Vagina (tissue), 2 donors: ENCODE results near the gene CFAP97D1. TPM values are rescaled to one million over a fixed set of nuclear protein-coding genes. Genes with fewer than 3 reads are reported as not detected.
A peak's percentile ranks its signal among the peaks of the same experiment; 100 is the strongest.
"Not testable (repeated sequence)": the region's sequence is repeated elsewhere in the genome, so short reads cannot be mapped to it uniquely, and the experiment has no call there.

Experiments used
- DNase-seq, 2 donors: peaks; one replicate each; pipeline ENCODE4 v3.0.0-alpha.2; 2017; ENCODE audit errors: extremely low spot score in 2 of 2
- H3K27ac ChIP-seq: fragments of 200-600 bp; sonication (generic); one replicate; pipeline ENCODE4 v1.5.1; 2019
- H3K27me3 ChIP-seq: fragments of 200-600 bp; sonication (generic); one replicate; pipeline ENCODE4 v1.5.1; 2019
- H3K36me3 ChIP-seq, 2 donors: fragments of 200-600 bp; sonication (generic); one replicate each; pipeline ENCODE4 v1.5.1; 2017 to 2019
- H3K4me1 ChIP-seq: fragments of 200-600 bp; sonication (generic); one replicate; pipeline ENCODE4 v1.5.1; 2019
- H3K4me3 ChIP-seq, 2 donors: fragments of 200-600 bp; sonication (generic); 1 replicate in 1 of 2; 2 replicates in 1 of 2; pipeline ENCODE4 v1.5.1; 2016 to 2019
- H3K9me3 ChIP-seq: fragments of 200-600 bp; sonication (generic); one replicate; pipeline ENCODE4 v1.5.1; 2019
- POLR2A ChIP-seq, 2 donors: fragments of 450-650 bp; IDR thresholded peaks; one replicate each; pipeline ENCODE4 v1.6.1; 2017; ENCODE audit warnings: antibody characterized with exemption in 2 of 2, mild to moderate bottlenecking in 2 of 2, moderate library complexity in 2 of 2
- POLR2AphosphoS5 ChIP-seq, 2 donors: sonication (generic); formaldehyde crosslinking; IDR thresholded peaks; one replicate each; pipeline ENCODE4 v1.9.0; 2017; ENCODE audit warnings: antibody characterized with exemption in 2 of 2, mild to moderate bottlenecking in 2 of 2, low read depth in 1 of 2; ENCODE audit not compliant: insufficient read depth in 1 of 2
- intact Hi-C: fragments of 100-400 bp; cut with DNase I; formaldehyde crosslinking; loops from one replicate; pipeline ENCODE4 v1.15.1; 2023
- total RNA-seq: library from RNA; depleted of rRNA; stranded (reverse); fragments of >200 nt; gene quantifications from one replicate; pipeline ENCODE4 v1.2.3, GENCODE V29; 2016
- TF ChIP-seq, protein P1 (sequence below), 3 experiments: fragments of 450-650 bp in 2 of 3; fragments of 200-600 bp in 1 of 3; sonication (generic) in 1 of 3; IDR thresholded peaks; one replicate each; pipeline ENCODE4 v1.5.1; 2017 to 2019; ENCODE audit warnings: antibody characterized with exemption in 3 of 3, mild to moderate bottlenecking in 2 of 3, moderate library complexity in 2 of 3

The CFAP97D1 gene
- total RNA-seq, 1 donor from 2014 or later, result not detected

DNA sequence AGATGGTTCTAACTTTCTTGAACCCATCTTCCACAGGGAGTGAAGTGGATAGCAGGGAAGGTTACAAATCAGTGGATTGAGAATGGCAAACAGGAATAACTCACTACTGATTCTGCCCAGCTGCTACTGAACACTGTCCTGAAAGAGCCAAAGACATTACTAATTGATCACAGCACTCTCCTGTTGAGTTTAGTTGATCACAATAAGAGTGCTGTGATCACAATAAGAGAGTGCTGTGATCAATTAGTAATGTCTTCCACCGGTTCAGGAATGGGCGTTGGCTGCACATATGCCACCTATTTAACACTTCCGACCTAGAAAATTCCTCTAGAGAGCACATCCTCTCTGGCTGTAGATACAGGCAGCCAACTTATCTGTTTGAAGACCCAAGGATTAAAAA lies 11.4 kb downstream of the CFAP97D1 start:
- intact Hi-C loops, result no loop called here
- TF ChIP-seq, protein P1, sequence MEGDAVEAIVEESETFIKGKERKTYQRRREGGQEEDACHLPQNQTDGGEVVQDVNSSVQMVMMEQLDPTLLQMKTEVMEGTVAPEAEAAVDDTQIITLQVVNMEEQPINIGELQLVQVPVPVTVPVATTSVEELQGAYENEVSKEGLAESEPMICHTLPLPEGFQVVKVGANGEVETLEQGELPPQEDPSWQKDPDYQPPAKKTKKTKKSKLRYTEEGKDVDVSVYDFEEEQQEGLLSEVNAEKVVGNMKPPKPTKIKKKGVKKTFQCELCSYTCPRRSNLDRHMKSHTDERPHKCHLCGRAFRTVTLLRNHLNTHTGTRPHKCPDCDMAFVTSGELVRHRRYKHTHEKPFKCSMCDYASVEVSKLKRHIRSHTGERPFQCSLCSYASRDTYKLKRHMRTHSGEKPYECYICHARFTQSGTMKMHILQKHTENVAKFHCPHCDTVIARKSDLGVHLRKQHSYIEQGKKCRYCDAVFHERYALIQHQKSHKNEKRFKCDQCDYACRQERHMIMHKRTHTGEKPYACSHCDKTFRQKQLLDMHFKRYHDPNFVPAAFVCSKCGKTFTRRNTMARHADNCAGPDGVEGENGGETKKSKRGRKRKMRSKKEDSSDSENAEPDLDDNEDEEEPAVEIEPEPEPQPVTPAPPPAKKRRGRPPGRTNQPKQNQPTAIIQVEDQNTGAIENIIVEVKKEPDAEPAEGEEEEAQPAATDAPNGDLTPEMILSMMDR (IDR thresholded peaks at IDR 0.05), result no peak
- TF ChIP-seq POLR2A (IDR thresholded peaks at IDR 0.05) (no peak), POLR2AphosphoS5 (IDR thresholded peaks at IDR 0.05; ENCODE audit: insufficient read depth in 1 of 2, low read depth in 1 of 2) (peak in 1 of 2 donors; percentile 10)

DNA sequence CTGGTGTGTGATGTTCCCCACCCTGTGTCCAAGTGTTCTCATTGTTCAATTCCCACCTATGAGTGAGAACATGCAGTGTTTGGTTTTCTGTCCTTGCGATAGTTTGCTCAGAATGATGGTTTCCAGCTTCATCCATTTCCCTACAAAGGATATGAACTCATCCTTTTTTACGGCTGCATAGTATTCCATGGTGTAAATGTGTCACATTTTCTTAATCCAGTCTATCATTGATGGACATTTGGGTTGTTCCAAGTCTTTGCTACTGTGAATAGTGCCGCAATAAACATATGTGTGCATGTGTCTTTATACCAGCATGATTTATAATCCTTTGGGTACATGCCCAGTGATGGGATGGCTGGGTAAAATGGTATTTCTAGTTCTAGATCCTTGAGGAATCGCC lies 12.4 kb downstream of the CFAP97D1 start:
- H3K9me3 ChIP-seq, DNase-seq, H3K4me1 ChIP-seq, H3K36me3 ChIP-seq, H3K4me3 ChIP-seq, H3K27ac ChIP-seq, intact Hi-C loops, H3K27me3 ChIP-seq: not testable (repeated sequence)

More for the DNA sequence above, 11.4 kb downstream of the CFAP97D1 start:
- H3K36me3 ChIP-seq, result no peaks in the 10 kb centered on the region
- no peaks in the 10 kb centered on the region for H3K27me3 ChIP-seq
- no peak overlapping the region for H3K4me3 ChIP-seq
- peak in 1 of 2 donors; percentile 6 for DNase-seq
- no peaks in the 10 kb centered on the region for H3K4me1 ChIP-seq
- H3K27ac ChIP-seq, result no peak overlapping the region
- no peaks in the 10 kb centered on the region for H3K9me3 ChIP-seq

DNA sequence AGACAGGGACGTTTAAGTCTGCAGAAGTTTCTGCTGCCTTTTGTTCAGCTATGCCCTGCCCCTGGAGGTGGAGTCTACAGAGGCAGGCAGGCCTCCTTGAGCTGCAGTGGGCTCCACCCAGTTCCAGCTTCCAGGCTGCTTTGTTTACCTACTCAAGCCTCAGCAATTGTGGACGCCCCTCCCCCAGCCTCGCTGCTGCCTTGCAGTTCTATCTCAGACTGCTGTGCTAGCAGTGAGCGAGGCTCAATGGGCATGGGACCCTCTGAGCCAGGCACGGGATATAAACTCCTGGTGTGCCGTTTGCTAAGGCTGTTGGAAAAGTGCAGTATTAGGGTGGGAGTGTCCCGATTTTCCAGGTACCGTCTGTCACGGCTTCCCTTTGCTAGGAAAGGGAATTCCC lies 17.8 kb downstream of the CFAP97D1 start:
- H3K27me3 ChIP-seq, result not testable (repeated sequence)

DNA sequence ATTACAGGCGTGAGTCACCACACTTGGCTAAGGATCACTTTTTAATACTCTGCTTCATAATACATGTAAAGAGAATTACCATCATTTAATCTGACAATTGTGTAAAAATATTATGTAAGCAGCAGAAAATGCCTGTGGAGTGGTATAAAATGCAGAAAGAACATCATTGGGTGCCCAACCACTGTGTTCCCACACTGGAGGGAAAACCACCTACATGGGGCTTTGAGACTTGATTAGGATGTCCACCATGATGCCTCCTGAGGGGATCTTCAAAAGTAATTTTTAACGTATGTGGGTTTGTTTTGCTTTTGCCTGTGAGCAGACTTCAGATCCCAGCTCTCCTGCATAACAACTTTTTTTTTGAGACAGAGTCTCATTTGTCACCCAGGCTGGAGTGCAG lies 18.8 kb downstream of the CFAP97D1 start:
- intact Hi-C loops, result no loop called here
- Histone ChIP-seq H3K27me3 (no peaks in the 10 kb centered on the region), H3K9me3 (no peaks in the 10 kb centered on the region), H3K27ac (no peak overlapping the region), H3K36me3 (no peaks in the 10 kb centered on the region), H3K4me3 (no peak overlapping the region), H3K4me1 (no peaks in the 10 kb centered on the region)
- peak in 1 of 2 donors; percentile 16 for DNase-seq
- TF ChIP-seq, protein P1 (IDR thresholded peaks at IDR 0.05), result no peak
- no peak for TF ChIP-seq POLR2AphosphoS5 (IDR thresholded peaks at IDR 0.05; ENCODE audit: insufficient read depth in 1 of 2, low read depth in 1 of 2)

More for the DNA sequence above, 17.8 kb downstream of the CFAP97D1 start:
- DNase-seq, H3K4me3 ChIP-seq, intact Hi-C loops, H3K4me1 ChIP-seq, H3K36me3 ChIP-seq, H3K27ac ChIP-seq, H3K9me3 ChIP-seq: not testable (repeated sequence)

DNA sequence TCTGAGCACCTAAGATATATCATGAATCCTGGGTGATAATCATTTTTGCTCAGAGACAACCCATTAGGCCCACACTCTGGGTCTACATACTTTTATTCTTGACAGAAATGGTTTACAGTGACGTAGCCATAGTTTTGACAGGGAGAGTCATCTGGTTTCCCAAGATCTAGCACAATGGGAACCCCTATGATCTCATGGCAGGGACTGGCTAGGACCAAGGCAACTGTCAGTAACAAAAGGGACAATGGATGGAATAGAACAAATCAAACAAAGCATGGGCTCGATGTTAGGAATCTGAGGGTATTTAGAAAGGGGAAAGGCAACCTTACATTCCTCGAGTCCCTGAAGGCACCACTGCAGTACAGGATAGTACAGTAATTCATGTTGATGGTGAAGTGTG lies 20.5 kb downstream of the CFAP97D1 start:
- Histone ChIP-seq H3K4me1 (no peaks in the 10 kb centered on the region), H3K36me3 (no peaks in the 10 kb centered on the region), H3K9me3 (no peaks in the 10 kb centered on the region), H3K4me3 (no peak overlapping the region), H3K27me3 (no peaks in the 10 kb centered on the region), H3K27ac (no peak overlapping the region)
- TF ChIP-seq POLR2AphosphoS5 (IDR thresholded peaks at IDR 0.05; ENCODE audit: insufficient read depth in 1 of 2, low read depth in 1 of 2) (no peak), POLR2A (IDR thresholded peaks at IDR 0.05) (no peak)
- TF ChIP-seq, protein P1 (IDR thresholded peaks at IDR 0.05), result no peak
- intact Hi-C loops, result no loop called here
- DNase-seq, result peak in 1 of 2 donors; percentile 16

DNA sequence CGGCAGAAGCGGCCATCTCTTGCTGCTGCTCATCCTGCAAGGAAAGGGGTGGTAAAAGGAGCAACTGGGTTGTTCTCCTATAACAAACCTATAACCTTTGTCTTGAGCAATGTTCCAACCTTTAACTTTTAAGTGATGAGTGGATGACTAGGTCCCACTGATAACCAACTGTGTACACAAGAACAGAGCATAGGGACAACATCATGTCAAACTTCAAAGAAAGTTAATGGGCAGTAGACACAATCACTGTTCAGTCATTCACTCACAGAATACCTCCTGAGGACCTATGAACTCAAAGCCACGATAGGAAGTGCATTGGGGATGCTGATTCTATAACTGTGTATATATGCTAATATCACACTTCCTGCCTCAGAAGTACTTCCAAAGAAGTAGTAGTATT lies 21.6 kb downstream of the CFAP97D1 start:
- TF ChIP-seq POLR2A (IDR thresholded peaks at IDR 0.05), result no peak
- TF ChIP-seq, protein P1 (IDR thresholded peaks at IDR 0.05), result no peak
- no peak for TF ChIP-seq POLR2AphosphoS5 (IDR thresholded peaks at IDR 0.05; ENCODE audit: insufficient read depth in 1 of 2, low read depth in 1 of 2)
- no peaks in the 10 kb centered on the region for H3K4me1 ChIP-seq
- intact Hi-C loops, result no loop called here
- H3K27me3 ChIP-seq, result no peaks in the 10 kb centered on the region
- H3K27ac ChIP-seq, result no peak overlapping the region
- no peak for DNase-seq
- H3K36me3 ChIP-seq, result no peaks in the 10 kb centered on the region
- H3K9me3 ChIP-seq, result no peaks in the 10 kb centered on the region
- no peak overlapping the region for H3K4me3 ChIP-seq
